Keratinocyte (primary cell): Measurements from ENCODE around the gene VSIG8. TPM values are rescaled to one million over a fixed set of nuclear protein-coding genes. Genes with fewer than 3 reads are reported as not detected.

Experiments
- DNase-seq: peaks from one replicate; pipeline ENCODE4 v3.0.0-alpha.2; 2011; ENCODE audit warnings: low read depth, missing footprints, low spot score
- FAIRE-seq: peaks from 2 replicates; lab custom pipeline; 2011; peaks lifted over from hg19 to GRCh38; lab: Jason Lieb, UNC
- H2AFZ ChIP-seq: 2 replicates; pipeline ENCODE4 v1.6.0; 2012; ENCODE audit warnings: low read length, control low read depth, inconsistent platforms; ENCODE audit not compliant: control insufficient read depth
- H3K27ac ChIP-seq: 2 replicates; pipeline ENCODE4 v1.5.1; 2011; ENCODE audit warnings: low read length; ENCODE audit not compliant: control insufficient read depth, insufficient read depth
- H3K27me3 ChIP-seq: 3 replicates; pipeline ENCODE4 v1.6.0; 2011; ENCODE audit warnings: low read length; ENCODE audit not compliant: control insufficient read depth, insufficient read depth; ENCODE audit errors: extremely low read depth
- H3K36me3 ChIP-seq, 2 experiments: 2 replicates in 1 of 2; 3 replicates in 1 of 2; pipeline ENCODE4 v1.5.1; 2011; ENCODE audit warnings: low read length in 2 of 2, mild to moderate bottlenecking in 1 of 2; ENCODE audit not compliant: control insufficient read depth in 2 of 2, insufficient read depth in 2 of 2; ENCODE audit errors: extremely low read depth in 1 of 2
- H3K4me1 ChIP-seq: 3 replicates; pipeline ENCODE4 v1.5.1; 2011; ENCODE audit warnings: low read length; ENCODE audit not compliant: control insufficient read depth, insufficient read depth; ENCODE audit errors: extremely low read depth
- H3K4me2 ChIP-seq: 3 replicates; pipeline ENCODE4 v1.6.0; 2011; ENCODE audit warnings: low read depth, low read length; ENCODE audit not compliant: control insufficient read depth, insufficient read depth; ENCODE audit errors: extremely low read depth
- H3K4me3 ChIP-seq, 3 experiments: fragments of 200-600 bp in 1 of 3; sonication (generic) in 1 of 3; 2 replicates in 2 of 3; 3 replicates in 1 of 3; pipeline ENCODE4 v1.5.1; 2011 to 2016; ENCODE audit warnings: low read length in 3 of 3, mild to moderate bottlenecking in 3 of 3, control low read depth in 2 of 3, inconsistent platforms in 1 of 3, low read depth in 1 of 3, mixed read lengths in 1 of 3, mixed run types in 1 of 3, moderate library complexity in 1 of 3; ENCODE audit not compliant: control insufficient read depth in 2 of 3, insufficient read depth in 2 of 3; ENCODE audit errors: extremely low read depth in 1 of 3
- H3K79me2 ChIP-seq: 2 replicates; pipeline ENCODE4 v1.6.0; 2012; ENCODE audit warnings: low read length; ENCODE audit not compliant: control insufficient read depth, insufficient read depth
- H3K9ac ChIP-seq: 3 replicates; pipeline ENCODE4 v1.6.0; 2011; ENCODE audit warnings: low read length; ENCODE audit not compliant: control insufficient read depth, insufficient read depth; ENCODE audit errors: extremely low read depth
- H3K9me1 ChIP-seq: 3 replicates; pipeline ENCODE4 v1.6.0; 2011; ENCODE audit warnings: low read length; ENCODE audit not compliant: control insufficient read depth, insufficient read depth; ENCODE audit errors: extremely low read depth
- H3K9me3 ChIP-seq: 2 replicates; pipeline ENCODE4 v1.5.1; 2012; ENCODE audit warnings: low read depth, low read length; ENCODE audit not compliant: control insufficient read depth
- H4K20me1 ChIP-seq: 3 replicates; pipeline ENCODE4 v1.6.0; 2011; ENCODE audit warnings: low read length; ENCODE audit not compliant: control insufficient read depth, insufficient read depth; ENCODE audit errors: extremely low read depth
- EZH2 ChIP-seq: IDR thresholded peaks from one replicate; pipeline ENCODE4 v1.6.1; 2012; ENCODE audit warnings: inconsistent platforms, mild to moderate bottlenecking, low read length, moderate library complexity
- dilution Hi-C: fragments of 300-500 bp; cut with MboI; formaldehyde crosslinking; loops from one replicate; pipeline ENCODE4 v1.7.0; 2020; ENCODE audit warnings: low sequenced_read_pairs; ENCODE audit not compliant: extremely low pct_ligation_motif_present
- polyA plus RNA-seq, 5 experiments: library from polyadenylated mRNA; depleted of rRNA in 3 of 5; stranded (reverse) in 3 of 5; stranded (forward) in 1 of 5; unstranded in 1 of 5; fragments of >200 nt; gene quantifications; 1 replicate in 1 of 5; 2 replicates in 3 of 5; 3 replicates in 1 of 5; pipeline versions ENCODE4 v1.2.1 to v1.2.3, GENCODE V29; 2011 to 2012; ENCODE audit warnings: missing spikeins in 2 of 5, low read depth in 1 of 5, low replicate concordance in 1 of 5
- TF ChIP-seq, protein P1 (sequence below), 3 experiments: IDR thresholded peaks in 1 of 3; conservative IDR thresholded peaks in 1 of 3; optimal IDR thresholded peaks in 1 of 3; 2 replicates in 2 of 3; 3 replicates in 1 of 3; pipeline versions ENCODE3 to v1.5.1; 2011; ENCODE audit warnings: low read length in 3 of 3, mild to moderate bottlenecking in 3 of 3, moderate library complexity in 2 of 3, control low read depth in 1 of 3, inconsistent platforms in 1 of 3; ENCODE audit not compliant: insufficient read depth in 2 of 3; ENCODE audit errors: extremely low read depth in 1 of 3

VSIG8 gene
- polyA plus RNA-seq, 1 donor (not counting 4 experiments of a cell fraction or from before 2014, with no cell fraction given) = 0.56 TPM

DNA sequence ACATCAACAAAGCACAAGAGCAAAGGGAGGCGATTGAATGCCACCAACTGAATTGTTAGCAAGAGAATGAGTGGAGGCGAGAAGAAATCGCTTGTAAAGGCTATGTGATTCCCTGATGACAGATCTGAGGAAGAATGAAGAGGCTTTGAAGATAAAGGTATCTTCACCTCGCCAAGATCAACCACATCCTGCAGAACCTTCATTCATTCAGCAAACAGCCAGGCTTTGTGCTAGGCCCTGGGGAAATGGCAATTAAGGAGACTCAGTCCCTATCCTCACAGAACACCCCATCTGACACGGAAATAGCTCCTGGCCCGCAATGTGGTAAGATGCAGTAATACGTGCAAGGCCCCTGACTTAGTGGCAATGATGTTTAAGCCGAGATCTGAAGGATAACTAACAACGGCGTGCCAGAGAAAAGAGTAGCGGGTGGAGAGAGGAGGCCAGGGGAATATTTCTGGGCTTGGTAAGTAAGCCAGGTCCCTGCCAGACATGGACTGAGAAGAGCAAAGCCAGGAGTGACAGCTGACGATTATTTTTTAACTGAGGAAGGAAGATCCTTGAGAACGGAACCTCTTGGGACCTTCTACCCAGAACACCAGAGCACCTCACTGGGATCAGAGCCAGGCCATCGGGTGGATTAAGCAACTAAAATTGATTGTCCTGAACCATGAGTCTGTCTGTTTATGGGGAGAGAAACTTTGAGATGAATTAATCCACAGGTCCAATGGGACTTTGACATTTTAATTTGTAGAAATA lies 4.6 kb upstream of the VSIG8 start:
- FAIRE-seq (peak; percentile 96), DNase-seq (no peak)
- H3K4me2 ChIP-seq = peak overlapping the region; percentile 11
- H3K4me3 ChIP-seq = no peak overlapping the region
- no peaks in the 10 kb centered on the region for H3K9me3 ChIP-seq
- H3K27me3 ChIP-seq = no peaks in the 10 kb centered on the region
- H3K36me3 ChIP-seq = no peaks in the 10 kb centered on the region
- TF ChIP-seq EZH2 = no peak
- peak overlapping the region; percentile 2 for H3K9ac ChIP-seq
- H4K20me1 ChIP-seq = no peaks in the 10 kb centered on the region
- peaks cover 4% of the 10 kb centered on the region for H3K9me1 ChIP-seq
- peak overlapping the region; percentile 62 for H3K27ac ChIP-seq
- dilution Hi-C loops = no loop called here
- no peaks in the 10 kb centered on the region for H3K79me2 ChIP-seq
- no peak overlapping the region for H2AFZ ChIP-seq
- H3K4me1 ChIP-seq = peaks cover 62% of the 10 kb centered on the region

GRCh38 chr1:159866066-159866465 lies 3.6 kb upstream of the VSIG8 start:
- H4K20me1 ChIP-seq = no peaks in the 10 kb centered on the region
- dilution Hi-C loops = no loop called here
- no peaks in the 10 kb centered on the region for H3K27me3 ChIP-seq
- H3K9me3 ChIP-seq = no peaks in the 10 kb centered on the region
- no peak overlapping the region for H3K4me3 ChIP-seq
- DNase-seq = no peak
- no peak overlapping the region for H3K27ac ChIP-seq
- TF ChIP-seq EZH2 = no peak
- TF ChIP-seq, protein P1, sequence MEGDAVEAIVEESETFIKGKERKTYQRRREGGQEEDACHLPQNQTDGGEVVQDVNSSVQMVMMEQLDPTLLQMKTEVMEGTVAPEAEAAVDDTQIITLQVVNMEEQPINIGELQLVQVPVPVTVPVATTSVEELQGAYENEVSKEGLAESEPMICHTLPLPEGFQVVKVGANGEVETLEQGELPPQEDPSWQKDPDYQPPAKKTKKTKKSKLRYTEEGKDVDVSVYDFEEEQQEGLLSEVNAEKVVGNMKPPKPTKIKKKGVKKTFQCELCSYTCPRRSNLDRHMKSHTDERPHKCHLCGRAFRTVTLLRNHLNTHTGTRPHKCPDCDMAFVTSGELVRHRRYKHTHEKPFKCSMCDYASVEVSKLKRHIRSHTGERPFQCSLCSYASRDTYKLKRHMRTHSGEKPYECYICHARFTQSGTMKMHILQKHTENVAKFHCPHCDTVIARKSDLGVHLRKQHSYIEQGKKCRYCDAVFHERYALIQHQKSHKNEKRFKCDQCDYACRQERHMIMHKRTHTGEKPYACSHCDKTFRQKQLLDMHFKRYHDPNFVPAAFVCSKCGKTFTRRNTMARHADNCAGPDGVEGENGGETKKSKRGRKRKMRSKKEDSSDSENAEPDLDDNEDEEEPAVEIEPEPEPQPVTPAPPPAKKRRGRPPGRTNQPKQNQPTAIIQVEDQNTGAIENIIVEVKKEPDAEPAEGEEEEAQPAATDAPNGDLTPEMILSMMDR (optimal IDR thresholded peaks at IDR 0.05 in 1 of 3, IDR thresholded peaks at IDR 0.05 in 1 of 3, conservative IDR thresholded peaks at IDR 0.05 in 1 of 3; ENCODE audit: extremely low read depth in 1 of 3, insufficient read depth in 2 of 3, low read length in 3 of 3) = no peak
- no peaks in the 10 kb centered on the region for H3K79me2 ChIP-seq
- no peak overlapping the region for H2AFZ ChIP-seq
- no peaks in the 10 kb centered on the region for H3K36me3 ChIP-seq
- FAIRE-seq = peak; percentile 63
- H3K9me1 ChIP-seq = peaks cover 4% of the 10 kb centered on the region
- H3K9ac ChIP-seq = no peak overlapping the region
- peak overlapping the region; percentile 11 for H3K4me2 ChIP-seq
- peaks cover 59% of the 10 kb centered on the region for H3K4me1 ChIP-seq
